Subcutaneous adipose tissue (tissue), 4 donors: ENCODE results near the gene PALLD. TPM values are rescaled to one million over a fixed set of nuclear protein-coding genes. Genes with fewer than 3 reads are reported as not detected.

Experiments
- CTCF ChIP-seq: fragments of 450-650 bp; IDR thresholded peaks from one replicate; pipeline ENCODE4 v1.5.1; 2016; ENCODE audit warnings: low read depth, mild to moderate bottlenecking, control low read depth, antibody characterized with exemption, moderate library complexity
- total RNA-seq, 4 donors: library from RNA; depleted of rRNA; stranded (reverse); fragments of >200 nt; gene quantifications; one replicate each; pipeline ENCODE4 v1.1.0, GENCODE V29; 2016

The PALLD gene
- total RNA-seq, result 100 to 1,000 TPM in 3 of 4 donors, 10 to 100 TPM in 1; 94.1 to 118 (median 110) TPM

GRCh38 chr4:168496834-168497233, at the start of gene PALLD:
TSS of gene PALLD (plus strand) at chr4:168497052.
- TF ChIP-seq CTCF, result no peak

GRCh38 chr4:168449719-168450452, 47.0 kb upstream of the PALLD start:
- no peak for TF ChIP-seq CTCF

GRCh38 chr4:168451331-168451730, 45.5 kb upstream of the PALLD start:
- TF ChIP-seq CTCF, result no peak

GRCh38 chr4:168451744-168452390, 45.0 kb upstream of the PALLD start:
- no peak for TF ChIP-seq CTCF

GRCh38 chr4:168453146-168453545, 43.7 kb upstream of the PALLD start:
- TF ChIP-seq CTCF, result no peak

- TF ChIP-seq CTCF, result no peak
Observed at GRCh38 chr4:168461821-168462220, 35.0 kb upstream of the PALLD start.

- TF ChIP-seq CTCF, result no peak
Observed at GRCh38 chr4:168472920-168473319, 23.9 kb upstream of the PALLD start.
